GM19463 (cell line): Measurements from ENCODE around the gene CBX1.

Experiments
- ATAC-seq: cut with Tn5 transposase; IDR thresholded peaks from one replicate; pipeline ENCODE4 v1.9.1; 2021; ENCODE audit warnings: mild to moderate bottlenecking, moderate library complexity; ENCODE audit not compliant: unreplicated experiment

Gene CBX1

GRCh38 chr17:48101012-48101720, at the start of gene CBX1:
Gene CBX1 (minus strand): TSS chr17:48101478. CDS start chr17:48077004, 24,474 bp downstream.
- peak; percentile 90 for ATAC-seq

DNA sequence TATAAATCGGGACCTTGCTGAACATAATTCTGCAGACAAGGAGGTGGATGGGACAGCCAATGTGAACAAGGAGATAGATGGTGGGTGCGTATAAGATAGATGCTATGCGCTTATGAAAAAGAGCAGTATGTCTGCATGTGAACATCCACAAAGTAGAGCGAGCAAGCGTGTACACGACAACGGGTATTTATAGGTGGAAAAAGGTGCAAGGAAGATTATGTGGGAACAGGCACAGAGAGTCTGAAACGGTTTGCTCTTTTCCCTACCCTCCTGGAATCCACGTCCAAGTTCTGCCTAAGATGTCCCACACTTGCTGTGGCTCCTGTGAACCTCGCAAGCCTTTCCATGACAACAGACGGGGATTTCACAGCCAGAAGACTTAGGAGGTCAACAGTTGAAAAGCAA, 49.3 kb upstream of the CBX1 start:
- no peak for ATAC-seq

GRCh38 chr17:48149787-48150463, 48.6 kb upstream of the CBX1 start:
- ATAC-seq: no peak

GRCh38 chr17:48148854-48149786, 47.8 kb upstream of the CBX1 start:
- no peak for ATAC-seq

GRCh38 chr17:48148029-48148770, 46.9 kb upstream of the CBX1 start:
- ATAC-seq: no peak

DNA sequence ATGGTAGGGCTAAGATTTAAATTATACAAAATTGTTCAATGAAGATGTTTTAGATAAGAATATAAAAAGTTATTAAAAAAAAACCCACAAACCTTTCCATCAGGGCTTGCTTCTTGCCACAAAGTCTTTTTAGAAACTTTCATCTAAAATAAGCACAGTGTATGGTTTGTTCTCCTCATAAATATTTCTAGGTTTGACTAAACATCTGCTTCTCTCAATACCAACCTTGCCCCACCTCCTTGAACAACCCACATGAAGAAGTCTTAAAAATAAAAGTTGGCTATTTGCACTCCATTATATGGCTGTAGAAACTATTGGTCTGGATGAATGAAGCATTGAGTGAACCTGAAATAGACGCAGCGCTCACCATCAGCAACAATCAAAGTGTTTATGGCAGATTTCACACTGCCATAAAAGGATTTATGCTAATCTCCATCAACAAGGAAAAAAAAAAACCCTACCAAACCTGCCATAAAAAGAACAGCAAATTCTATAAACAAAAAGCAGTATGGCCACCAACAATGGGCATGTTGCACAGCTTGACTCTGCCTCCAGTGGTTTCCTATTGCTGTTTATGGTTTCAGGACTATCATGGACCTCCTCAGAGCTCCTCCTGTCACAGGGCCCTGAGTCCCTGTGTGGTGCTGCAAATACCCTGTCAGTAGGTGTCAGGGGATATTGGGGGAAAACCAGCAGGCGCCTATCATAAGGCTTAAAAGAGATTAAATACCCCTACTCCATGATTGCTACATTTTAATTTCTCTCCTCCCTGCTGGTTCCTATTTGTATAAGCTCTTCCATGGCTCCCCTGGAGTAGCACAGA, 43.9 kb upstream of the CBX1 start:
- no peak for ATAC-seq

GRCh38 chr17:48144231-48144630, 43.0 kb upstream of the CBX1 start:
- ATAC-seq: no peak

DNA sequence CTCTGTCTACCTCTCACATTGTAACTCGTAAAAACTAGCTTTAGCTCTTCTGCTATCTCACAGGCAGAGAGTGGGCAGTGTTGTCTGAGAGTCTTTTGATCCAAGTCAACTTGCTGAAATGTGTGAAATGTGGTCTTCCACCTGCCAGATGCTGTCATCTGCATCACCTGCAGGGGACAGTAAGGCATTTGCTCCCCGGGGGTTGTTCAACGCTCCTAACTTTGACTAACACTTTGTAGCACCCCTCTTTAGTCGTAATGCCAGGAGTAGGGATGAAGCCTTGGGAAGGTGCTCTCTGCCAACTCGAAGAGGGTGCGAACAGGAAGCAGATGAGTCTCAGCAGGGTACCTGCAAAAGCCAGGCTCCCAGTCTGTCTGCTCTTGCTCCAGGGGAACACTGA, 42.4 kb upstream of the CBX1 start:
- ATAC-seq: no peak

GRCh38 chr17:48139944-48140343, 38.7 kb upstream of the CBX1 start:
- ATAC-seq: no peak

GRCh38 chr17:48137656-48138055, 36.4 kb upstream of the CBX1 start:
- ATAC-seq: no peak

GRCh38 chr17:48134912-48135480, 33.7 kb upstream of the CBX1 start:
- ATAC-seq: no peak

DNA sequence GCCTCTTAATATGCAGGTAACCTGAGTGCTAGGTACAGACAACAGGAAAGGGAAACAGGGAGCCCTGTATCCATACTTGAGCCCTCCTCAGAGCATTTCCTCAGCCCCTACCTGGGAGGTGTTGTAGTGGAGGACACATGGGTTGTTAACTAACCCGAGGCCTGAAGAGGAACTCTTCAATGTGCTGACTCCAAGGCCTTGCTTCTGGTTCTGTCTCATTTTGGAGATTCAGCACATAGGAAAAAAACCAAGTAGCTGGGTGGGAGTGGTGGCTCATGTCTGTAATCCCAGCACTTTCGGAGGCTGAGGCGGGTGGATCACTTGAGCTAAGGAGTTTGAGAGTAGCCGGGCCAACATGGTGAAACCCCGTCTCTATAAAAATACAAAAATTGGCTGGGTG, 31.1 kb upstream of the CBX1 start:
- ATAC-seq: no peak

GRCh38 chr17:48131216-48131824, 30.0 kb upstream of the CBX1 start:
- ATAC-seq: no peak

- ATAC-seq: no peak
Observed at GRCh38 chr17:48129981-48130380, 28.7 kb upstream of the CBX1 start.

DNA sequence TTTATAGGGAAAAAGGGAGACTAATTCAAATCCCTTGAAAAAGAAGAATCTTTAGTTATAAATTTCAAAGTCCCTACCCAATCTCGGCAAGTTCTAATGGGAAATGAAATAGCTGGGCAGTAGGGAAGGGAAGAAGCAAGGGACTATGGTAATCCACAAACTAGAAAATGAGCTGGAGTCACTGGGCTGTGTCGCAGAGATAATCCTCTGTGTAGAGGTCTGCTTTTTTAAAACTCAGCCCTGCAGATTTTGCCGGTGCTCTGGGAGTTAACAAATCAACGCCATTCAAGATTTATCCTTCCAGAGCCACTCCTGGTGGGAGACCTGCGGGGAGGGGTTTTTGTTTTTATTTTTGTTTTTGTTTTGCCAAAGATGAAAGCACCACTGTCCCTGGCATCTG, 27.1 kb upstream of the CBX1 start:
- ATAC-seq: no peak

GRCh38 chr17:48127371-48128051, 26.2 kb upstream of the CBX1 start:
- ATAC-seq: no peak

GRCh38 chr17:48126532-48126850, 25.2 kb upstream of the CBX1 start:
- no peak for ATAC-seq

DNA sequence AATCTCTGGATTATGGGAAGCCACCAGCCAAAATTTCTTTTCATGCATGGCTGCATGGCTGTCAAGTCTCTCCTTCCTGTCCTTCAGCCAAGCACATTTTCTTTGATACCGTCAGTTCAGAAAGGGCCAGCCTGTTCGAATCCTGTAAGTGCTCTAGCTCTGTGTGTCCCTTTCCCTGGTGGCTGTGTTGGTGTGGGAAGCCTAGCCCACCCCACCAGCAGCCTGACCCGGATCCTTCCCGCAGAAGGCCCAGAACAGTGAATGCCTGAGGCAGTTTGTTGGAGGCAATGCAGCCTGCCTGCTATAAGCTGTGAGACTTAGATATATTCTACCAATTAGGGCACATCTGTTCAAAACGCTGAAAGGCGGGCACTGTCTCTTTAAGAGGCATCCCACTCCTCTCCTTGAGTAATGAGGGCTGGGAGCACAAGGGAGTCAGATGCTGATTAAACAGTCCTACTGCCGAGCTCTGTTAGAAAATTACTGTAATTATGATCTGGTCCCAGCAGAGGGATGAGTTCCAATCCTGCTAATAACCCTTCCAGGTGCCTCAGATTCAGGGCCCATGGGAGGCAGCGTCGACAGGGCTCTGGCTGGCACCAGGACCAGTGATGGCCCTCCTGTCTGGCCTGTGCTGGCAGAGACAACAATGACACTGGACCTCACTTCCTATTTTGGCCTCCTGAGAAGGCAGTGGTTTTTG, 24.7 kb upstream of the CBX1 start:
- no peak for ATAC-seq
